Astrocyte (in vitro differentiated cells and primary cell): ENCODE measurements around the gene INSC. TPM values are rescaled to one million over a fixed set of nuclear protein-coding genes. Genes with fewer than 3 reads are reported as not detected.

Source experiments
- DNase-seq: peaks from one replicate; pipeline ENCODE4 v3.0.0-alpha.2; 2010; ENCODE audit warnings: low read depth
- FAIRE-seq: peaks from 2 replicates; lab custom pipeline; 2011; peaks lifted over from hg19 to GRCh38; lab: Jason Lieb, UNC
- H2AFZ ChIP-seq: 2 replicates; pipeline ENCODE4 v1.6.0; 2012; ENCODE audit warnings: low read depth, low read length, inconsistent platforms
- H3K27ac ChIP-seq: 2 replicates; pipeline ENCODE4 v1.5.1; 2011; ENCODE audit warnings: low read depth, low read length, inconsistent platforms
- H3K27me3 ChIP-seq: 2 replicates; pipeline ENCODE4 v1.6.0; 2011; ENCODE audit warnings: low read length, inconsistent platforms; ENCODE audit not compliant: insufficient read depth
- H3K36me3 ChIP-seq: 2 replicates; pipeline ENCODE4 v1.5.1; 2011; ENCODE audit warnings: low read length, inconsistent platforms; ENCODE audit not compliant: insufficient read depth
- H3K4me1 ChIP-seq: 2 replicates; pipeline ENCODE4 v1.5.1; 2011; ENCODE audit warnings: low read length, inconsistent platforms; ENCODE audit not compliant: insufficient read depth
- H3K4me2 ChIP-seq: 2 replicates; pipeline ENCODE4 v1.6.0; 2012; ENCODE audit warnings: low read length, inconsistent platforms
- H3K4me3 ChIP-seq: 2 replicates; pipeline ENCODE4 v1.5.1; 2011; ENCODE audit warnings: low read depth, mild to moderate bottlenecking, low read length, inconsistent platforms; ENCODE audit not compliant: insufficient read depth
- H3K79me2 ChIP-seq: 2 replicates; pipeline ENCODE4 v1.6.0; 2012; ENCODE audit warnings: mild to moderate bottlenecking, low read length, inconsistent platforms; ENCODE audit not compliant: insufficient read depth
- H3K9ac ChIP-seq: 2 replicates; pipeline ENCODE4 v1.6.0; 2012; ENCODE audit warnings: mild to moderate bottlenecking, low read length, inconsistent platforms
- H3K9me3 ChIP-seq: 2 replicates; pipeline ENCODE4 v1.5.1; 2012; ENCODE audit warnings: low read depth, mild to moderate bottlenecking, low read length, inconsistent platforms; ENCODE audit not compliant: insufficient read depth
- H4K20me1 ChIP-seq: 2 replicates; pipeline ENCODE4 v1.6.0; 2012; ENCODE audit warnings: low read length, inconsistent platforms; ENCODE audit not compliant: insufficient read depth
- H3K27ac Mint-ChIP-seq: one replicate; pipeline ENCODE4 v1.8.0; 2021; ENCODE audit warnings: mild to moderate bottlenecking, mixed read lengths; ENCODE audit not compliant: unreplicated experiment
- H3K27me3 Mint-ChIP-seq: one replicate; pipeline ENCODE4 v1.8.0; 2021; ENCODE audit warnings: low read depth, mixed read lengths; ENCODE audit not compliant: unreplicated experiment
- H3K36me3 Mint-ChIP-seq: one replicate; pipeline ENCODE4 v1.8.0; 2021; ENCODE audit warnings: low read depth, mixed read lengths; ENCODE audit not compliant: unreplicated experiment
- H3K4me1 Mint-ChIP-seq: one replicate; pipeline ENCODE4 v1.8.0; 2021; ENCODE audit warnings: low read depth, mixed read lengths; ENCODE audit not compliant: unreplicated experiment
- H3K4me3 Mint-ChIP-seq: one replicate; pipeline ENCODE4 v1.8.0; 2021; ENCODE audit warnings: mild to moderate bottlenecking, moderate library complexity, mixed read lengths; ENCODE audit not compliant: unreplicated experiment
- H3K9me3 Mint-ChIP-seq: one replicate; pipeline ENCODE4 v1.8.0; 2021; ENCODE audit warnings: mild to moderate bottlenecking, mixed read lengths; ENCODE audit not compliant: unreplicated experiment
- CTCF ChIP-seq: IDR thresholded peaks from 2 replicates; pipeline ENCODE4 v1.5.1; 2011; ENCODE audit warnings: low read depth, mild to moderate bottlenecking, inconsistent platforms, low read length, moderate library complexity; ENCODE audit not compliant: insufficient read depth
- EZH2 ChIP-seq: IDR thresholded peaks from 2 replicates; pipeline ENCODE4 v1.6.1; 2012; ENCODE audit warnings: mild to moderate bottlenecking, low read length, inconsistent platforms; ENCODE audit not compliant: insufficient read depth
- total RNA-seq: library from RNA; stranded (reverse); gene quantifications from 2 replicates; pipeline ENCODE4 v1.2.1, GENCODE V29; 2021

The INSC gene
- total RNA-seq, 1 donor from 2014 or later: not detected

GRCh38 chr11:15113381-15113780, 1.3 kb upstream of the INSC start:
- no peak overlapping the region for H3K27ac ChIP-seq
- no peak overlapping the region for H3K4me2 ChIP-seq
- no peak overlapping the region for H3K9ac ChIP-seq
- no peak for TF ChIP-seq EZH2
- no peak for TF ChIP-seq CTCF
- DNase-seq: no peak
- Mint-ChIP-seq H3K4me3 (no peak overlapping the region), H3K27ac (peak overlapping the region; percentile 20), H3K36me3 (no peaks in the 10 kb centered on the region), H3K27me3 (peaks cover 36% of the 10 kb centered on the region), H3K9me3 (no peaks in the 10 kb centered on the region), H3K4me1 (peaks cover under 1% of the 10 kb centered on the region)
- H3K4me1 ChIP-seq: peaks cover 4% of the 10 kb centered on the region
- no peaks in the 10 kb centered on the region for H3K79me2 ChIP-seq
- H3K4me3 ChIP-seq: no peak overlapping the region
- peaks cover 6% of the 10 kb centered on the region for H3K27me3 ChIP-seq
- H4K20me1 ChIP-seq: no peaks in the 10 kb centered on the region
- no peaks in the 10 kb centered on the region for H3K36me3 ChIP-seq
- no peaks in the 10 kb centered on the region for H3K9me3 ChIP-seq
- no peak for FAIRE-seq
- no peak overlapping the region for H2AFZ ChIP-seq

- Histone ChIP-seq H3K36me3 (no peaks in the 10 kb centered on the region), H3K4me1 (peaks cover 4% of the 10 kb centered on the region), H3K27ac (no peak overlapping the region), H3K79me2 (no peaks in the 10 kb centered on the region), H3K9ac (no peak overlapping the region), H3K9me3 (no peaks in the 10 kb centered on the region), H3K27me3 (peaks cover 6% of the 10 kb centered on the region), H4K20me1 (no peaks in the 10 kb centered on the region), H3K4me3 (no peak overlapping the region), H2AFZ (no peak overlapping the region), H3K4me2 (no peak overlapping the region)
- H3K27ac Mint-ChIP-seq: no peak overlapping the region
- no peaks in the 10 kb centered on the region for H3K36me3 Mint-ChIP-seq
- no peak for TF ChIP-seq CTCF
- TF ChIP-seq EZH2: no peak
- H3K27me3 Mint-ChIP-seq: peaks cover 33% of the 10 kb centered on the region
- FAIRE-seq (no peak), DNase-seq (no peak)
- H3K9me3 Mint-ChIP-seq: no peaks in the 10 kb centered on the region
- H3K4me3 Mint-ChIP-seq: no peak overlapping the region
- H3K4me1 Mint-ChIP-seq: peaks cover 5% of the 10 kb centered on the region
Observed at GRCh38 chr11:15115686-15116085, 963 bp downstream of the INSC start.

- no peak overlapping the region for H3K27ac Mint-ChIP-seq
- Histone ChIP-seq H3K27me3 (peaks cover 6% of the 10 kb centered on the region), H3K4me3 (no peak overlapping the region), H3K36me3 (no peaks in the 10 kb centered on the region), H3K4me2 (no peak overlapping the region), H3K9me3 (no peaks in the 10 kb centered on the region), H3K4me1 (peaks cover 4% of the 10 kb centered on the region), H3K9ac (no peak overlapping the region), H2AFZ (no peak overlapping the region), H3K27ac (no peak overlapping the region), H3K79me2 (no peaks in the 10 kb centered on the region), H4K20me1 (no peaks in the 10 kb centered on the region)
- peaks cover 5% of the 10 kb centered on the region for H3K4me1 Mint-ChIP-seq
- H3K9me3 Mint-ChIP-seq: no peaks in the 10 kb centered on the region
- TF ChIP-seq EZH2: no peak
- no peak overlapping the region for H3K4me3 Mint-ChIP-seq
- peaks cover 28% of the 10 kb centered on the region for H3K27me3 Mint-ChIP-seq
- H3K36me3 Mint-ChIP-seq: no peaks in the 10 kb centered on the region
- DNase-seq (no peak), FAIRE-seq (no peak)
Observed at GRCh38 chr11:15117751-15118150, 3.0 kb downstream of the INSC start.
